Inflammatory macrophage treated with lipopolysaccharide for 1 hour (primary cell): ENCODE data around the gene GADD45G.

Experiments used
- DNase-seq, 2 donors: peaks; one replicate each; pipeline ENCODE4 v3.0.0-alpha.2; 2020 to 2022

GADD45G gene

DNA sequence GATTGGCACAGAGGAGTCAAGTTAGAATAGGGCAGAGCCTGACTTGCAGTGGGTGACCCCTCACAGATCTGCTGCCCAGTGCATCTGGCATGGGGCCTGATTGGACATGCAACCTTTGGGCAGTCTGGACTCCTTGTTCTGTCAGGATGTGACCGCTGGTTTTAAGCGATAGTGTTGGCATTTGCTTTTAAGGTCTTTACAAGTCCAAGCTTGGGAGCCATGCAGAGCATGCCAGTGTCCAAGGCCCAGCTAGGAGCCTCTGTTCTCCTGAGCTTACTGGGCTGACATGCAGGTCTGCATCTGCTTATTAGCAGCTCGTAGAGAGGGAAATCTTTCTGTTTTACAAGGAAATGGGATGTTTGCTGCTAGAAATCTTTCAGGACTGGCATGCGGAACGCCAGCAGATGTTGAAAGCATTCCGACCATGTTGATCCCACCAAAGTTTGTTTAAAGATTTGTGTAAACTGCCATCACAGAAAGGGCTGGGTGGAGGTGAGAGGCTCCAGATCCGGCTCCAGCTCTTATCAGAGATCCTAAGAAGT, 27.5 kb downstream of the GADD45G start:
- DNase-seq = no peak

DNA sequence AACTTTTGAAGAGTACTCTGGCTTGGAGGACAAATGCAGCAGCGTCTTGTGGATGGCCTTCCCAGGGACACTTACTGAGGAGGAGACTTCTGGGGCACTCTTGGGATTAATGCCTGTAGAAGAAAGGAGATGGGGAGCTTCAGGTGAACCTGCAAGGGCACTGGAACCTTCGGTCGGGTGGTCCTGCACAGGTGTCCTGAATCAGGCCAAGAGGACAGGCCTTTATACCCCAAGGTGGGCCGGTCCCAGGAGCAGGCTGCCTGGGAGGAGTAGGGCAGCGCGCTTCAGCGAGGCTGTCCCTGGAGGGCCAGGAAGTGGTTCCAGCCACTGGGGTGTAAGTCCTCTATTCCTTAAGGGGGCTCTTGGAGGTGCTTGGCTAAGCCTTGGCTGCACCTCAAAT, 27.9 kb downstream of the GADD45G start:
- DNase-seq = no peak

DNA sequence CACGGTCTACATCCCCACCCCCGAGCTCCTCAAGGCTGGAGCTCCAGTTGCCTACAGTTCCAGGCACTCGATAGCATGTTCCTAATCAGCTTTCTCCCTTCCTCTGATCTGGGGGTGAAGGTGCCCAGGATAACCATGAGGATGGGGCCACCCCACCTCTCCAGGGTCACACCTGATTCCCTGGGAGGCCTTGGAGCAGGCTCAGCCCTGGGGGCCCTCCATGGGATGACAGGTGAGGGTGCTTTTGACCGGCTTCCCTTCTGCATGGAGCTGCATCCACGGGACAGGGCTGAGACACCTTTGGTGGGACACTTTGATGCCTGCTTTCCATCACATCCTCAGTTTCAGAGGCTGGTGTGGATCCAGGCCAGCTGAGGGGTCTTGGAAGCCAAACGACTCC, 28.6 kb downstream of the GADD45G start:
- no peak for DNase-seq

DNA sequence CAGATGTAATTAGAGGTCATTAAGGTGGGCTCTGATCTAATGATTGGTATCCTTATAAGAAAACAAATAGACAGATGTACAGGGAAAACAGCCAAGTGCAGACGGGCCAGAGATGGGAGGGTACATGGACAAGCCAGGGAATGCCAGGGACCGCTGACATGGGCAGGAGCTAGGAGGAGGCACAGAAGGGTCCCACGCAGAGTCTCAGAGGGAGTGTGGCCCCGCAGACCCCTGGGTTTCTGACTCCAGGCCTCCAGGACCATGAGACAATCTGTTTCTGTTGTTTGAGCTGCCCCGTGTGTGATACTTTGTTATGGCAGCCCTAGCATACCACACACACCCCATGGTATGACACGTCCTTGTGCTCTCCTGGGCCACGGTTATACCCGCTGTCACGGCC, 29.1 kb downstream of the GADD45G start:
- no peak for DNase-seq

DNA sequence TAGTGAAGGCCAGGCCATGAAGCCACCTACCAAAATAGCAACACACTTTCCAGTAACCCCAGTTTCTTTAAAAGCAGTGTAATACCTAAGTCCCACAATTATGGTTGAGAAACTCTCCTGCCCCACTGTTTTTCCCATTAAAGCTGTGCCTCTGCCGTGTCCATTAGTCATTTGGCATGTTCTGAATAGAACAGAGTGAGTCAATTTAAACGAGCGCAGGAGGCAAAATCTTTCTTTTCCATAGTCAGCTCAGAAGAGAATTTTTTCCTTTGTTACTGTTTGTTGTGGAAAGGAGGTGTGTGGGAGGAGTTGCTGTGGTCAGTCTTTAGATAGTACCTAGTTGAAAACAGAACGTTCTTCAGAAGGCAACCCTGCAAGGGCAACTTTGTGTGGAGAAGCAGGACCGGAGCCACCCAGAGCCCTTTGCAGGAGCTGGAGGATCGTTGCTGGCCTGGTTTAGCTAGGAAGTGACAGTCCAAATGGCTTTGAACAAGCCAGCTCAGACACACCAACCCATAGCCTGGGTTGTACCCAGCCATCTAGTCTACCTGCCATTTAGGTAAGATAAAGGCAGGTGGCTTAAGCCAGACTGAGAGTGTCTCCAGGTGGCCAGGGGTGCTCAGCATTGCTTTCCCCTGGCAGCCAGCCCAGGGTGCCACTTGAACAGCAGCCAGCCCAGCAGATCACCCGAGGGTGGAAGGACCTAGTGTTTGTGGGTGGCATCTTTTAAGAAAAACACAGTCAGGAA, 30.4 kb downstream of the GADD45G start:
- no peak for DNase-seq

DNA sequence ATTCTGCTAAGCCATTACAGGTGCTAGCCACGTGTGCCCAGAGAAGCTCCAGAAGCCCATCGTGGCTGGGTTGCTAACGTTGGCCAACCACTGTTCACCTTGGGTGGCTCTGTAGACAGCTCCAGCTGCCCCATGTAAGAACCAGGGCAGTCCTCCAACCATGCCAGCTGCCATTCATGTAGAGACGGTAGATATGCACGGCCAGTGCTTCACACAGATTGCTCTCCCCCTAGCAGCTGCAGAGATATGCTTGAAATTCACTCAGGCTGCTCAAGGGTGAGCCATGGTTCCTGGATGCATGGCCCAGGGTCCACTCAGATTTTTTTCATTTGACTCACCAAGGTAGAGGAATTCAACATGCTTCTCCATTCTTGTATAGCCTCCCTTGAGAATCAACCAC, 31.0 kb downstream of the GADD45G start:
- DNase-seq = no peak

DNA sequence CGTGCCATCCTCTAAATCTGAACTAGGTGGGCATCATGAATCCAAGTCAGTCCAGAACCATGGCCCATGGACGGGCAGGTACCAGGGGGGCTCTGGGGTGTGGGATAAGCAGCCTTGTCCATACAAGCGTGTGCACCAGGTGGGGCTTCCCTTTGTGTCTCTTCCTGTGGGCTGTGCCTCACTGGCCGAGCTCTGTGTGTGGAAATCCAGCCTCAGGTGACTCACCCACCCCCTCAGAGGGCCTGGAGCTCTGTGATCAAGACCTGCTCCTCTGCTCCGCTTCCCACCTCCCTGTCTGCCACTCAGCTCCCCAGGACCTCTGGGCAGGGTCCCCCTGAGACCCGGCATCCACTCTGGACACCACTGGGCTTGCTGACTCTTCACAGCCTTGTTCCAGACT, 33.0 kb downstream of the GADD45G start:
- no peak for DNase-seq

DNA sequence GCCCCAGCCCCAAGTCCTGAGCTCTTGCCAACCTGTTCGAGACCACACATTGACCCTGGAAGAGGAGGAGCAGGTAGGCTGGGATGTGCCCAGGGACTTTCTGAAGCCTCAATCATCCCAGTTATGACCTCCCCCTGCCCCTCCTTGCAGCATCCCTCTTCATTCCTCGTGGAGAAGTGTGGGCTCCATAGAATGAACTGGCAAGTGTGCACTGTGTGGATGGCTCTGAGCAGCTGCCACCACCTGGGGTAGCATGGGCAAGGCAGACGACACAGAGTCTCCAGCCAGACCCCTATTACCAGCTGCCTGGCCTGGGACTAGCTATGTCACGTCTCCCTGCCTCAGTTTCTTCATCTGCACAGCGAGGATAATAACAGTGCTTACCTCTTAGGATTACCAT, 33.5 kb downstream of the GADD45G start:
- DNase-seq = no peak

DNA sequence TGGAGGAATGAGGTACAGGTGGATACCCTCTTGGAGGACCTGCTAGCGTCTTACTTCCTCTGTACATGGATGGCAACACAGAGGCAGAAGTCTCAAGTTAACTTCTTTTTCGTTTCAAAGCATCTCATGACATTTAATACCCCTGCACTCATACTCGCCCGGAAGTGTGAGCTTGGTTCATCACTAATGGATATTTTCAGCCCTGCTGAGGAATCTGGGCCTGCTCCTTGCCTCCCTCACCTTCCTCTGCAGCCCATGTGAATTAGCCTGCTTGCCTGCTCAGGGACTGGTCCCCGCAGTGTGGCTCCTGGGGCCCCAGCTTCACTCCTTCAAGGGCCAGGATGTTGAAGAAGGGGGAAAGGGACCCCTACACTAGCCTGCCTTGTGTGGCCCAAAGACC, 34.1 kb downstream of the GADD45G start:
- DNase-seq = no peak

DNA sequence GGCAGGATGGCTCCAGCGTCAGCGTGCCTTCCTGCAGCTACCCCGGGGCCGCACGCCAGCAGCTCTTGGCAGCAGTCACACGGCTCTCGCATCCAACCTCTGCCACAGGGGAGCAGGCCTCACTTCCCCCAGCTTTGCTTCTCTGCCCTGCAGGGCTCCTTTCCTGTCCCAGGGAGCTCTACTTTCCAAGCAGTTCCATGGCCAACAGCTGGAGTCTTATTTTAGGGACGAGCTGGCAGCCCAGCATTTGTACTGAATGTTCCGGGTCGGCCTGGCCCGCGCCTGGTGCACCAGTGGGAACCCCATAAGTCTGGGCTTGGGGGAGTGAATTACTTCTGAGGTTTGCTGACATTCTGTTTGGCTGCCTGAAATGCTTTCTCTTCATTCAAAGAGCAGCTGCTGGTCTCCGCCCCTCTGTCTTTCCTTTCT, 34.6 kb downstream of the GADD45G start:
- DNase-seq = no peak

DNA sequence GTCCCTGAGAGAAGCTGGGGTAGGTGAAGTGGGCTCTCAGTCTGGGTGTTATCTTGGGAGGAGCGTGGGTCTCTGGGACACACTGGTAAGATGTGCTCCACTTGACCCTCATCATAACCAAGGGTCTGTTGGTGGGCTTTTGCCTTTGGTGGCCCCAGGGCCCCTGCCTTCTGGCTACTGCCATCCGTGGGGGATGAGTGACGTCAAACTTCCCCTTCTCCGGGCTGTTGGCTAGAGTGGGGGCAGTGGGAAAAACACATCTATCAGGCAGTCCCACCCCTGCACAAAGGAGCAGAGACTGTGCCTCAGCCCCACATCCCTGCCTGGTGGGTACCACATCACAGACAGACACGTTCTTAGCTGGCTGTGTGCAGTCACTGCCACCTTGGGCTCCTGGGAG, 35.1 kb downstream of the GADD45G start:
- no peak for DNase-seq

DNA sequence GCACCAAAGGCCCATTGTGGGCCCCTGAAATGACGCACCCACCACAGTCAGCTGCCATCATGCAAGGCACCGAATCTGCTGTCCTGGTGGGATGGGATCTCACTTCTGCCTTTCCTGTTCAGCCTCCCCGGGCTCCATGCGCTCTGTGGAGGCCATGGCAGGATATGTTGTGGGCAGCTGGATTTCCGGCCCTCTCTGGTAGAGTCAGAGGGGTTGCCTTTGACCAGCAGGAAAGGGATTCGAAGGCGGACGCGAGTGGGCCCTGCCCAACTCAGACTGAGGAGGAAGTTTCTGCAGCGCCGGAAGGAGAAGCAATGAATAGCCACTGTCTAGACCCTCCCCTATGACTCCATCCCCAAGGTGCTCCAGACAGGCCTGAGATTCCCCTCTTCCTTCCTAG, 35.5 kb downstream of the GADD45G start:
- peak; percentile 83 to 88 for DNase-seq

DNA sequence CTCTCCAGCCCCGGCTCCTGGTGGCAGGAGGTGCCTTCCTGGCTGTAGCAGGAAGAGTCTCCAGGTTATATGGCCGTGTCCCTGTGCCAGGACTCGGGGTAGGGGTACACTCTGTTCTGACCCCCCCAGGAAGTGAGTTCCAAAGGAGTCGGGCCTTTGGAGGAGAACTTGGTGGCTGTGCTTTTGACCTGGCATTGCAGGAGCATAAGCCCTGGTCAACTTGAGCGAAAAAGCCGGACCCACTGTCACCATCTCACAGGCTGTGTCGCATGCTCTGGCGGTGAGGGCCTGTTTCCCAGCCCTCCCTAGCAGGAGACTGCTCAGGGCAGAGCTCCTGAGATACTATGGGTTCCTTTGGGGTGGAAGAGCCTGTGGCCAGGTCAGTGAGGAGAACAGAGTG, 36.0 kb downstream of the GADD45G start:
- no peak for DNase-seq

DNA sequence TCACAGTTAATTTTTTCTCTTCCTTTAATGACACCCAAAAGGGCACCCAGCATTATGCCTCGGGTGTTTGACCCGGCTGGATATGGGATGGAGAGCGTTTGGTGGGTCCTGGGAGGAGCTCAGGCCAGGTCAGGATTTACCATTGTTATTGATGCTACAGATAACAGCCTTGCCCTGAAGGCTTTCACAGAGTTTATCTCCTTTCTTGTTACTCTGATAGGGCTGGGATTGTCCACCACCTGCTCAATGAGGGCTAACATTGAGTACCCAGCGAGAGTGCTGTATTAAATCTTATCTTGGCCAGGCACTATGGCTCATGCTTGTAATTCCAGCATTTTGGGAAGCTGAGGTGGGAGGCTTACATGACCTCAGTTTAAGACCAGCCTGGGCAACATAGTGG, 37.2 kb downstream of the GADD45G start:
- no peak for DNase-seq

DNA sequence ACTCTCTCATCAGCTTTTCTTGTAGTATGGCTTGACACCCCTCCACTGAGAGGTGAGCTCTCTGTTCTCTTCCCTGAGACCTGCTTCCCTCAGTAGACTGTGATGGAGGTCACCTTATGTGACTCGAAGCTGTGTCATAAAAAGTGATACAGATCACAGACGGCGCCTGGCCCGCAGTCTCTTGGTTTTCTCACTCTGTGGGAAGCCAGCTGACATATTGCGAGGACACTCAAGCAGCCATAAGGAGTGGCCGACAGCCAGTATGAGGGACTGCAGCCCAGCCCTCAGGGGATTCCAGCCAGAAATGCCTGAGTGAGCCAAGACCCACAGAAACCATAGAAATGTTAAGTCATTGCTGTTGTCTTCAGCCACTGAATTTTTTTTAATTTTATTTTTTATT, 38.0 kb downstream of the GADD45G start:
- no peak for DNase-seq

DNA sequence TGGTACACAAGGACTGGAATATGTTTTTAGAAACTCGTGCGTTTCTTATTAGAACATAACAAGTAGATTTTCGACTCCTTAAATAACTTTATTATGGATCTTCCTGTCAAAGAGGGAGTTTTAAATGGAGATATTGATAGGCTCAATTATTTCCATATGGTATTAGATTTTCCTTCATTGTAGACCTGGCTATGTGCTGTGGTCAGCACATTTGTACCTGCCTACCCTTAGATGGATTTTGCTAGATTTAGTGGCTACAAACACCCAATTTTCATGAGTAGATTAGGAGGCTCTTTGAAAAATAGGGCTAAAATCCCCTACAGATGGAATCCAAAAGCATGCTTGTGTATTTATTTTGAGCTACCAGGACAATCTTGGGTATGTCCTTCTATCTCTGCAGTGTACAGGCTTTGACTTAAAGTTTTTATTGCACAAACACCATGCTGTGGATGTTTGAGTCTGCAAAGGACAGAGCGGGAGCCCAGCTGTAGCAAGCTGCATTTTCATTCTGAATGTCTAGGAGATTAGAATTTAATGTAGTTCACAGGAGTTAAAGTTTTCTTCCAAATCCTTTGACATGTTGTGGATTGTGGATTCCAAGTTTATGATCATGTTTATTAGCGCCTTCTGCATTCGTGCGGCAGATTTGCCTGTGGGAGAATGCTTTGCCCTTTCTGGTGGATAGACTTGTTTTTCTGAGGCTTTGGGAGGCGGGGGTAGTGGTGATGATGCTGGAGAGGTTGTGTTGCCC, 41.6 kb downstream of the GADD45G start:
- no peak for DNase-seq

DNA sequence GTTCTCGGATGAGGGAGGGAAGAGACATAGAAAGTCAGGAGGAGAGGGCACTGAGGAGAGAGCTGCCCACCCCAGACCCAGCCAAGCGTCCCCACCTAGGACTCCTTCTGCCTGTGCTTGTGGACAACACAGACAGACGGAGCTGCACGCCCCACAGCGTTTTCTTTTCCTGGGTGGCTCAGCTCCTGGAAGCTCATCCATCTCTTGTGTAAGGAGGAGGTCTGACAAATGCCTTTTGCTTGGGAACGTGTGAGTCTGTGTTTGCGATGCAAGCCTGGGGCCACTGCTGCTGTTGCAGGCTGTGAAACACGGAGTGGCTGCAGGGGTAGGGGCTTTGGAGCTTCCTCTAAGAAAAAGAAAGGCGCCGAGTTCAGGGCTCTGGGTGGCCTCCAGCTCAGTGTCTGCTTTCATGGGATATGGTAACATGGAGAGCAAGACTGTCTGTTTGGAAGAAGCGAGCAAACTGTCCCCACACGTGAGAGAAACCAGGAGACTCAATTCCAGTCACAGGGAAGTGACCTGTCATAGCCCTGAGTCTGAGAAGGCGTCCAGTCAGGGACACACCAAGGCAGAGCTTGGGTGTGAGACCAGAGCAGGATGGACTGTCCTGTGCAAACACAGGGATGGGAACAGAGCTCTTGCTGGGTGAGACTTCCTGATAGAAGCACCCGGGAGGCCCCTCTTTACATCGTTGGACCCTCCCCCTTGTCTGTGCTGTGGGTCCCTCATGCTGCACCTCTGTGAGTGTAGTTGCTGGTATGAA, 42.7 kb downstream of the GADD45G start:
- no peak for DNase-seq

DNA sequence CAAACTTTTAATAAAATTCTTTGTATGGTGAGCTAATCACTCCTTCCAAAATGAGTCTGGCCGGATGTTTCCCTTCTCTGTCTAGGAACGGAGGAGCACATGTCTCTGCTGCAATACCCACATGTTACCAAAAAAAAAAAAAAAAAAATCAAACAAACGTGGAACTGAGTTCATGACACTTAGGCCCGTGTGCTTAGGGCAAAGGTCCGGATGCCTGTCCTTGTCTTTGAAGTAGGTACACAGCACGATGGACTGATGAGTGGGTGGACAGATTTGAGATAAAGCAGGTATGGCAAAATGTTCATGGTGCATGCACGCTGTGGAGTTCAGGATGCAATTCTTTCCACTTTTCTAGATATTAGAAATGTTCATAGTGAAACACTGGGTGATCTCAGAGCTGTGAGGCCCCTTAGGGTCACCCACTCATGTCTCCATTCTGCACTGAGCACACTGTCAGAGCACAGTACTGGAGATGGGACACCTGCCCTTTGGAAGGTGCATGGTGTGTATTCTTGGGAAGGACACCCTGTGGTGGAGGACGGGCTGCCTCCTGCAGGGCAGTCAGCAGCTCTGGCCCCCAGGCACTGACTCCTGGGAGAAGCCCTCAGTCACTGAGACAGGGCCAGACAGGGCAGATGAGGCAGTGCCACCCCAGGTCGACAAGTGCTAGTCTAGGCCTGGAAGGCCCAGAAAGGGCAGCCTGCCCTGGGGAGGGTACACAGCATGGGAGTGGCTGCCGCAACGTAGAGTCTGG, 43.6 kb downstream of the GADD45G start:
- DNase-seq = no peak

DNA sequence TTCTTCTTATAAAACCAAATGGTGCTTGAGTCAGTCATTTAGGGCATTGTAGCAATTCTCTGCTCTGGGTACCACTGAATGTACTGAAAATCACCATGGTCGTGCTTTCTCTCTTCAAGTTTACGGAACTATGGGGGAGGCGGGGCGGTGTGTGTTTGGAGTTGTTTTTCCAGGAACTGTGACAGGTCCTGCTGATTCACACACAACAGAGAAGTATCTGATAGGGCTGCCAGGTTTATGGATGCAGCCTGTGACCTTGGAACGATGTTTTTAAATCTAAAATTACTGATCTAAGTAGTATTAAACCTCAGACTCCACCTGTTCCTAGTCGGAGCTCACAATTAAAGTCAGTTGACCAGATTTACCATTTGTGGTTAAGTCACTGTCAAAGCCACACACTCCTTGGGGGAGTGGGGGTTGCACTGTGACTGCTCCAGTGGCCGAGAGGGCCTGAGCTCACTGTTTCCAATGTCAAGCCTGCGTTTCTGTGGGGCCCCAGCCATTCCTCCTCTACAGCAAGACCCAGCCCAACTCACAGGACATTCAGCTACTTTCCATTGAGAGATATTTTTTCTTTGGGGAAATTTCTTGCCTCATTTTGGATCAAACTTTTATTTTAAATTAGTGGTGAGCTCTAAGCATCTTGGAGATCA, 44.4 kb downstream of the GADD45G start:
- DNase-seq = no peak

DNA sequence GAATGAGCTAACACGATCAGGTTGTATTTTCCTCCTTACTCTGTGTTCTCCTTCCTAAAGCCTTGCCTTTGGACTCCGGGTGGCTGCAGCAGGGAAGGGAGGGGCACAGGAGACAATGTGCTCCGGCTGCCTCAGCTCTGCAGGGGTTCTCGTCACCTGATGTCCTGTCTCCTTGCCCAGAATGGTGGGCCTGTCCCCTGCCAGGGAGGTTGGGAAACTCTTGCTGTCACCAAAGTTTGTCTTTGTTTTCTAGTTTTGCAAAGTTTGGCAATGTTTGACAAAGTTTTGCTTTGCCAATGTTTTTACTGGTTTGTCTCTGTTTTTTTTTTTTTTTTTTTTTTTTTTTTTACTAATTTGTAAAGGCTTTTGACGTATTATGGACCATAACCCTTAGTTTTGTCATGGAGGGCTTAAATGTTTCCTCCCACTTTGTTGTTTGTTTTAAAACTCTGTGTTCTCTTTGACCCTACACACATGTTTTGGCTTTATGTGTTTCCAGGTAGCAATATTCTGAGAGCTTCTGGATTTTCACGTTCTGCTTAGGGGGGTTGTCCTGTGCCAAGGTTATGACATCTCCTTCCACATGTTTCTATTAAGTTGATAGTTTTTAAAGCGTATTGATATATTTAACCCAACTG, 49.3 kb downstream of the GADD45G start:
- DNase-seq = no peak
